KMS-11 (cell line): ENCODE data around the gene SERBP1.

Experiments
- H2AFZ ChIP-seq: fragments of 200-600 bp; sonication (generic); 2 replicates; pipeline ENCODE4 v1.6.1; 2016; ENCODE audit warnings: antibody characterized with exemption, mixed run types, low read depth
- H3K27ac ChIP-seq: fragments of 200-600 bp; sonication (generic); 2 replicates; pipeline ENCODE4 v1.6.1; 2016; ENCODE audit warnings: mild to moderate bottlenecking, mixed run types
- H3K27me3 ChIP-seq: fragments of 200-600 bp; sonication (generic); 2 replicates; pipeline ENCODE4 v1.6.1; 2017; ENCODE audit warnings: mild to moderate bottlenecking, low read depth, mixed run types, moderate library complexity; ENCODE audit not compliant: insufficient read depth
- H3K36me3 ChIP-seq: fragments of 200-600 bp; sonication (generic); 2 replicates; pipeline ENCODE4 v1.6.1; 2017; ENCODE audit warnings: mild to moderate bottlenecking, mixed run types; ENCODE audit not compliant: insufficient read depth
- H3K4me1 ChIP-seq: fragments of 200-600 bp; sonication (generic); 2 replicates; pipeline ENCODE4 v1.6.1; 2016; ENCODE audit warnings: mild to moderate bottlenecking, low read depth, mixed run types; ENCODE audit not compliant: poor library complexity, severe bottlenecking
- H3K4me2 ChIP-seq: fragments of 200-600 bp; sonication (generic); 2 replicates; pipeline ENCODE4 v1.7.0; 2016; ENCODE audit warnings: mild to moderate bottlenecking, mixed run types
- H3K4me3 ChIP-seq: fragments of 200-600 bp; sonication (generic); IDR thresholded peaks from 2 replicates; pipeline ENCODE4 v1.6.1; 2017; ENCODE audit warnings: low read depth, low read length, mixed read lengths; ENCODE audit not compliant: insufficient read depth
- H3K79me2 ChIP-seq: fragments of 200-600 bp; sonication (generic); 2 replicates; pipeline ENCODE4 v1.6.1; 2016; ENCODE audit warnings: low read depth, mixed run types; ENCODE audit not compliant: insufficient read depth
- H3K9ac ChIP-seq: fragments of 200-600 bp; sonication (generic); 2 replicates; pipeline ENCODE4 v1.6.1; 2016; ENCODE audit warnings: mild to moderate bottlenecking, mixed run types
- H4K20me1 ChIP-seq: fragments of 200-600 bp; sonication (generic); 2 replicates; pipeline ENCODE4 v1.6.1; 2016; ENCODE audit warnings: mild to moderate bottlenecking, mixed run types; ENCODE audit not compliant: insufficient read depth
- TF ChIP-seq, protein P1 (sequence below): fragments of 200-600 bp; sonication (generic); conservative IDR thresholded peaks from 2 replicates; pipeline ENCODE4 v1.6.1; 2017; ENCODE audit warnings: low read depth, mild to moderate bottlenecking, antibody characterized with exemption, low read length, moderate library complexity, mixed read lengths

SERBP1 gene

DNA sequence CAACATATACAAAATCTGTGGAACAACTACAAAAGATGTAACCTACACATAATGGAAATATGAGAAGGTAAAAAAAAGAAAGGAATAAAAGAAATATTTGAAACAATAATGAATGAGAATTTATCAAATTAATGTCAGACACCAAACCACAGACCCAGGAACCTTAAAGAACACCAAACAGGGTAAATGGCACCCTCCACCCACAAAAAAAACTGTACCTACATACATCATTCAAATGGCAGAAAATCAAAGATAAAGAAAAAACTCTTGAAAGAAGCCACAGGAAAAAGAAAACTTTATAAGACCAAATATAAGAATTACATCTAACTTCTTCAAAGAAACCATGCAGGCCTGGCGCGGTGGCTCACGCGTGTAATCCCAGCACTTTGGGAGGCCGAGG, 68.6 kb downstream of the SERBP1 start:
- H3K9ac ChIP-seq: no peak overlapping the region
- H3K27ac ChIP-seq: no peak overlapping the region
- no peak overlapping the region for H2AFZ ChIP-seq
- no peak overlapping the region for H3K4me2 ChIP-seq
- H4K20me1 ChIP-seq: no peaks in the 10 kb centered on the region
- no peak overlapping the region for H3K4me3 ChIP-seq
- TF ChIP-seq, protein P1, sequence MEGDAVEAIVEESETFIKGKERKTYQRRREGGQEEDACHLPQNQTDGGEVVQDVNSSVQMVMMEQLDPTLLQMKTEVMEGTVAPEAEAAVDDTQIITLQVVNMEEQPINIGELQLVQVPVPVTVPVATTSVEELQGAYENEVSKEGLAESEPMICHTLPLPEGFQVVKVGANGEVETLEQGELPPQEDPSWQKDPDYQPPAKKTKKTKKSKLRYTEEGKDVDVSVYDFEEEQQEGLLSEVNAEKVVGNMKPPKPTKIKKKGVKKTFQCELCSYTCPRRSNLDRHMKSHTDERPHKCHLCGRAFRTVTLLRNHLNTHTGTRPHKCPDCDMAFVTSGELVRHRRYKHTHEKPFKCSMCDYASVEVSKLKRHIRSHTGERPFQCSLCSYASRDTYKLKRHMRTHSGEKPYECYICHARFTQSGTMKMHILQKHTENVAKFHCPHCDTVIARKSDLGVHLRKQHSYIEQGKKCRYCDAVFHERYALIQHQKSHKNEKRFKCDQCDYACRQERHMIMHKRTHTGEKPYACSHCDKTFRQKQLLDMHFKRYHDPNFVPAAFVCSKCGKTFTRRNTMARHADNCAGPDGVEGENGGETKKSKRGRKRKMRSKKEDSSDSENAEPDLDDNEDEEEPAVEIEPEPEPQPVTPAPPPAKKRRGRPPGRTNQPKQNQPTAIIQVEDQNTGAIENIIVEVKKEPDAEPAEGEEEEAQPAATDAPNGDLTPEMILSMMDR: no peak
- H3K36me3 ChIP-seq: no peaks in the 10 kb centered on the region
- no peaks in the 10 kb centered on the region for H3K27me3 ChIP-seq
- no peaks in the 10 kb centered on the region for H3K79me2 ChIP-seq
- no peaks in the 10 kb centered on the region for H3K4me1 ChIP-seq

DNA sequence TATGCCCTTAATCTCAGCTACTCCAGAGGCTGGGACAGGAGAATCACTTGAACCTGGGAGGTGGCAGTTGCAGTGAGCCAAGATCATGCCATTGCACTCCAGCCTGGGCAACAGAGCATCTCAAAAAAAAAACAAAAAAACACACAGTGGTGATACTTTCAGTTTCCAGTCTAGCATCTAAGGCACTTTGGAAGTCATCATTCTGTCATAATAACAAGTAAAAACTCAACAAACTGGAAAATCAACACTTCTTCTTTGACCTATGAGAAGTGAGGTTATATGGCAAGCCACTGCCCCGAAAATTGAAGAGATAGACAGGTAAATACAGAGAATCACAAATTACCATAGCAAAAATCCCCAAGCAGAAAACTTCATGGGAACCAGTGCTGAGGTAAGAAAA, 70.6 kb downstream of the SERBP1 start:
- no peaks in the 10 kb centered on the region for H3K36me3 ChIP-seq
- H3K4me2 ChIP-seq: no peak overlapping the region
- no peaks in the 10 kb centered on the region for H3K27me3 ChIP-seq
- H4K20me1 ChIP-seq: no peaks in the 10 kb centered on the region
- no peak overlapping the region for H3K4me3 ChIP-seq
- H3K4me1 ChIP-seq: no peaks in the 10 kb centered on the region
- TF ChIP-seq, protein P1: no peak
- no peak overlapping the region for H2AFZ ChIP-seq
- H3K27ac ChIP-seq: no peak overlapping the region
- no peaks in the 10 kb centered on the region for H3K79me2 ChIP-seq
- no peak overlapping the region for H3K9ac ChIP-seq
